Tibial nerve (tissue), 4 donors: Measurements from ENCODE around the gene LIPC. TPM values are rescaled to one million over a fixed set of nuclear protein-coding genes. Genes with fewer than 3 reads are reported as not detected.

Experiments used
- DNase-seq, 2 donors: peaks; one replicate each; pipeline ENCODE4 v3.0.0-alpha.2; 2019; ENCODE audit warnings: low spot score in 2 of 2
- H3K27ac ChIP-seq, 4 donors: fragments of 200-600 bp; sonication (generic) in 3 of 4; one replicate each; pipeline ENCODE4 v1.5.1; 2017 to 2019; ENCODE audit warnings: mild to moderate bottlenecking in 1 of 4
- H3K27me3 ChIP-seq, 2 donors: fragments of 200-600 bp; sonication (generic) in 1 of 2; one replicate each; pipeline versions ENCODE4 v1.5.1 to v1.6.0; 2017 to 2019
- H3K36me3 ChIP-seq, 3 donors: fragments of 200-600 bp; sonication (generic); one replicate each; pipeline ENCODE4 v1.5.1; 2018 to 2019
- H3K4me1 ChIP-seq, 4 donors: fragments of 200-600 bp; sonication (generic) in 3 of 4; one replicate each; pipeline ENCODE4 v1.5.1; 2017 to 2019
- H3K4me3 ChIP-seq, 4 donors: fragments of 200-600 bp; sonication (generic) in 3 of 4; one replicate each; pipeline ENCODE4 v1.5.1; 2017 to 2019; ENCODE audit warnings: mild to moderate bottlenecking in 1 of 4, moderate library complexity in 1 of 4
- H3K9me3 ChIP-seq, 4 donors: fragments of 200-600 bp; sonication (generic) in 3 of 4; one replicate each; pipeline ENCODE4 v1.5.1; 2017 to 2019
- EP300 ChIP-seq, 2 donors: sonication (generic); formaldehyde crosslinking; IDR thresholded peaks; one replicate each; pipeline ENCODE4 v1.6.1; 2017; ENCODE audit warnings: antibody characterized with exemption in 2 of 2, mild to moderate bottlenecking in 1 of 2
- POLR2A ChIP-seq, 2 donors: fragments of 450-650 bp; IDR thresholded peaks; one replicate each; pipeline ENCODE4 v1.6.1; 2017; ENCODE audit warnings: antibody characterized with exemption in 2 of 2, mild to moderate bottlenecking in 2 of 2, moderate library complexity in 2 of 2
- WGBS, 2 donors: methylation state at CpG; one replicate each; pipeline ENCODE4 v1.1.5; 2018; 5-methylcytosine and 5-hydroxymethylcytosine counted together
- total RNA-seq, 4 donors: library from RNA; depleted of rRNA; stranded (reverse); fragments of >200 nt; gene quantifications; one replicate each; pipeline ENCODE4 v1.1.0, GENCODE V29; 2016
- TF ChIP-seq, protein P1 (sequence below), 5 experiments: fragments of 200-600 bp in 3 of 5; fragments of 450-650 bp in 2 of 5; sonication (generic) in 3 of 5; IDR thresholded peaks; one replicate each; pipeline ENCODE4 v1.5.1; 2016 to 2019; ENCODE audit warnings: antibody characterized with exemption in 5 of 5, mild to moderate bottlenecking in 3 of 5, moderate library complexity in 2 of 5

Gene LIPC
- total RNA-seq, 4 donors from 2014 or later = 11.2 to 18.4 (median 14.7) TPM

DNA sequence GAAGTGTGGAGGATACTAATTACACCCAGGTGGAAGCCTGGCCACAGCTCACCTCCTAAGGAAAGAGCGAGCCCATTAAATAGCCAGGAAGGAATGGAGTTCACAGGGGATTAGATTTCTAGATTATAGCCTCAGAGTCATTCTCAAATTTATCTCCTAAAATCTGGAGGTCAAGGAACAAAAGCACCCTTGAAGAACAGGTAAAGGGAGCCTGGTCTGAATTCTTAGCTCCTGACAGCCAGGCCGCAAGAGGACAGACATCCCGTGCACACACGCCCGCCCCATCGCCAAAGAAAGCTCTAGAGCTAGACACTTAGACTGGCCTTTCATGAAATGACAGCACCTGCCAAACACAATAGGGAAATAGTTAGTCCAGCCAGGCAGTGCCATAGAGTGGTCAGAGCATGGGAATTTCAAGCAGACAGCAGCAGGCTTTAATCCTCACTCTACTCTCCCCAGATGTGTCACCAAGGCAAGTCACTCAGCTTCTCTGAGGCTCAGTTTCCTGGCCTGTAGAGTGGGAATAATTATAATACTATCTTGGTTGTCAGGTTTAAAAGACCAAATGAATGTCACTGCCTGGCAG is 59.2 kb downstream of the LIPC start:
- H3K9me3 ChIP-seq = peaks cover 0 to 10% (median 0%) of the 10 kb centered on the region in 4 donors
- H3K27me3 ChIP-seq = no peaks in the 10 kb centered on the region
- WGBS, 2 donors = 95 to 98% methylated on average over 6 of the region's 6 CpGs
- TF ChIP-seq, protein P1, sequence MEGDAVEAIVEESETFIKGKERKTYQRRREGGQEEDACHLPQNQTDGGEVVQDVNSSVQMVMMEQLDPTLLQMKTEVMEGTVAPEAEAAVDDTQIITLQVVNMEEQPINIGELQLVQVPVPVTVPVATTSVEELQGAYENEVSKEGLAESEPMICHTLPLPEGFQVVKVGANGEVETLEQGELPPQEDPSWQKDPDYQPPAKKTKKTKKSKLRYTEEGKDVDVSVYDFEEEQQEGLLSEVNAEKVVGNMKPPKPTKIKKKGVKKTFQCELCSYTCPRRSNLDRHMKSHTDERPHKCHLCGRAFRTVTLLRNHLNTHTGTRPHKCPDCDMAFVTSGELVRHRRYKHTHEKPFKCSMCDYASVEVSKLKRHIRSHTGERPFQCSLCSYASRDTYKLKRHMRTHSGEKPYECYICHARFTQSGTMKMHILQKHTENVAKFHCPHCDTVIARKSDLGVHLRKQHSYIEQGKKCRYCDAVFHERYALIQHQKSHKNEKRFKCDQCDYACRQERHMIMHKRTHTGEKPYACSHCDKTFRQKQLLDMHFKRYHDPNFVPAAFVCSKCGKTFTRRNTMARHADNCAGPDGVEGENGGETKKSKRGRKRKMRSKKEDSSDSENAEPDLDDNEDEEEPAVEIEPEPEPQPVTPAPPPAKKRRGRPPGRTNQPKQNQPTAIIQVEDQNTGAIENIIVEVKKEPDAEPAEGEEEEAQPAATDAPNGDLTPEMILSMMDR (IDR thresholded peaks at IDR 0.05) = no peak
- TF ChIP-seq EP300 (IDR thresholded peaks at IDR 0.05) (no peak), POLR2A (IDR thresholded peaks at IDR 0.05) (no peak)
- H3K4me3 ChIP-seq = no peak overlapping the region
- no peaks in the 10 kb centered on the region for H3K36me3 ChIP-seq
- no peaks in the 10 kb centered on the region for H3K4me1 ChIP-seq
- H3K27ac ChIP-seq = no peak overlapping the region
- no peak for DNase-seq

DNA sequence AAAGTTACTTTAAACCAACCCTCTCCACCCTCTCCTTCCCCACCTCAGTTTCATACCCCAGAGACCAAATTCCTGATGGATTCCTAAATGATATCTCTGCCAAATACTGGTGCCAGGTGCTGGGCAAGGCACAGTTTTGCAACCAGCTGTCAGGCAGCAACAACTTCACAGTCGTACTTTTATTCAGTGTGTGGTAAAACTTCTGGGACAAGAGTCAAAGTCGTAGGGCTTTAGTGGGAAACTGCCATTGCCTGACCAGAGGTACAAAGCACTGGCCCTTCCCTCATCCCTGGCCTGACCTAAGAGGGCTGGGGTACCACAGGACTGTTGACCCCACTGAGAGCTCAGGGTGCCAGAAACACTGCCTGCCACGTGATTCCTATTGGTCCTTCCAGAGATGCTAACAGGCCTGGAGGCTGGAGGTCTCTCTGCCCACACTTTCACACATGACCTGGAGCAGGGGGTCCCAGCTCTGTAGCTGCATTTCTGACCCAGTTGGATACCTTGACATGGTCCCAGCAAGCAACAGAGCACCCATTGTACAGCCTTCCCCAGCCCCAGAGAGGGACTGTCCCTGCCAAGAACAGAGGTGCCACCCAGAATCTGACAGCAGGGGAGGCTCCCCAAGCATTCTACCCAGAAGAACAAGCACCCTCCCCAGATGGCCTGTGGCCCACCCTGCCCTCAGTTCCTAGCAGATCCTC is 59.9 kb downstream of the LIPC start:
- Histone ChIP-seq H3K27ac (no peak overlapping the region), H3K36me3 (no peaks in the 10 kb centered on the region), H3K4me3 (no peak overlapping the region), H3K9me3 (peaks cover 0 to 10% (median 0%) of the 10 kb centered on the region in 4 donors), H3K4me1 (no peaks in the 10 kb centered on the region), H3K27me3 (no peaks in the 10 kb centered on the region)
- WGBS, 2 donors = 68 to 75% methylated on average over 2 to 3 of the region's 3 CpGs
- TF ChIP-seq POLR2A (IDR thresholded peaks at IDR 0.05) (no peak), EP300 (IDR thresholded peaks at IDR 0.05) (no peak)
- TF ChIP-seq, protein P1 (IDR thresholded peaks at IDR 0.05) = no peak
- DNase-seq = no peak

DNA sequence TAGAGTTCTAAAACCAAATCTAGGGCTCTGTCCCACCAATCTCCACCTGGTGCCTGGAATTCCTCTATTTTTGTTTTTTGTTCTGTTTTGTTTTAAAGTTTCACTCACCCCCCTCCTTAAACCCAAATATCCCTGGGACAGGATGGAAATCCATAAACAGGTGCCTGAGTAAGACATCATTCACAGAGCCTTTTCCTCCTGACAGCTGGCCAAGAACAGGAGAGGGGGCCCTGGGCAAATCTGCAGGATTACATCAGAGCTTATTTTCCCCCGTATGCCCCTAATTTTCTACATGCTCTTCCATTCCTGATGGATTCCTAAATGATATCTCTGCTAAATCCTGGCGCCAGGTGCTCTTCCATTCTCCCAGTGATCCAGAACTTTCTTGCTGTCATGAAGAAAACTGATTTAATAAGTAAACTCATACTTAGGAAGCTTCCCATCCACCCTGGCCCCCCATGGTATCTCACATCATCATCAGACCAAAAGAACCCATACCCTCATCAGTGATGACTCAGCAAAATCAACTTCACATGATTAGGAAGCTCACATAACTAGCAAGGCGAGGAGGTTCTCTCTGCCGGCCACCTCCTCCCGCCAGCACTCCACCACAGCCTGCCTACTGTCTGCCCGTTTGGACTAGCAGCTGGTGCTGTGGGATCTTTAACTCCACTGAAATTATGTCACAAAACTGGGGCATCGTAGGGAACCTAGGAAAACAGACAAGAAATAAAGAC is 61.0 kb downstream of the LIPC start:
- Histone ChIP-seq H3K27ac (no peak overlapping the region), H3K9me3 (peaks cover 0 to 10% (median 0%) of the 10 kb centered on the region in 4 donors), H3K4me3 (no peak overlapping the region), H3K4me1 (no peaks in the 10 kb centered on the region), H3K36me3 (no peaks in the 10 kb centered on the region), H3K27me3 (no peaks in the 10 kb centered on the region)
- no peak for DNase-seq
- WGBS, 2 donors = 84 to 85% methylated on average over 7 of the region's 7 CpGs
- TF ChIP-seq EP300 (IDR thresholded peaks at IDR 0.05) = no peak
- TF ChIP-seq, protein P1 (IDR thresholded peaks at IDR 0.05) = no peak

DNA sequence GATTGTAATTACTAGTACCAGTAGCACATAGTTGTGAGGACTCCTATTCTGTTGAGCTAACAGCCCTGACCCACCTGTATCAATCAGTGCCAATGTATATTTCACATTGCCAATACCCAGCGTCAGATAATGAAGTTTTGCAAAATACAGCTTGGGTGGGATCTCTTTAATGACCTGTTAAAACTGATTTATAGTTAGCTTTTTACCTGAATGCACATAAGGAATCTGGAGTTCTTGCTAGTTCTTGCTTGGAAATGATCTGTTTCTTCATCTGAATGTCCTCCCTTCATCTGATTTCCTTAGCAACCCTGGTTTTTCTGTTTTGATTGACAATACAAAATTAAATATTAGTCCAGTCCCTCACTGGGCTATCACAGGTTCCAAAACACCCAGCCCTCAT is 62.8 kb downstream of the LIPC start:
- H3K4me3 ChIP-seq = no peak overlapping the region
- peaks cover 0 to 9% (median 0%) of the 10 kb centered on the region in 4 donors for H3K4me1 ChIP-seq
- TF ChIP-seq EP300 (IDR thresholded peaks at IDR 0.05) (no peak), POLR2A (IDR thresholded peaks at IDR 0.05) (no peak)
- TF ChIP-seq, protein P1 (IDR thresholded peaks at IDR 0.05) = no peak
- H3K36me3 ChIP-seq = no peaks in the 10 kb centered on the region
- peaks cover 0 to 2% (median 0%) of the 10 kb centered on the region in 4 donors for H3K9me3 ChIP-seq
- DNase-seq = no peak
- 82 to 92% methylated on average over 1 of the region's 1 CpG for WGBS, 2 donors
- no peak overlapping the region for H3K27ac ChIP-seq
- H3K27me3 ChIP-seq = no peaks in the 10 kb centered on the region
